ENCODE measurements around the gene VPS26C. TPM values are rescaled to one million over a fixed set of nuclear protein-coding genes. Genes with fewer than 3 reads are reported as not detected.
"Not testable (repeated sequence)": the region's sequence is repeated elsewhere in the genome, so short reads cannot be mapped to it uniquely, and the experiment has no call there.

VPS26C gene
- total RNA-seq, 2 donors from 2014 or later = 48.1 to 60.7 TPM

DNA sequence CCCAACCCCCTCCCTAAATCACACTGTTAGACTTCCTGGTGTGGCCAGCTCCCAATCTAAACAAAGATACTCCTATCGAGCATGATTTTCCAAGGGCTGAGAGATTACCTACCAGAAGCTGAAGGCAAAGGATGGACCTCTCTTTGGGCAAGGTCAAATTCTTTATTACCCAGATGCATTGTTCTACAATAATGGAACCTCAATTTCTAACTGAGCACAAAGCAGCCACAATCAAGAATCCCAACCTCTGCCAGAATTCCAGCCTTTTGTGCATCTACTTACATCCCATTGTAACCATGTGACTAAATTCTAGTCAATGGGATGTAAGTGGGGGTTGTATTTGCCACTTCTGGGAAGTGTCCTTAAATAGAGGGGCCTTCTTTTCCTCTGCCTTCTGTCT lies 24.9 kb upstream of the VPS26C start:
- no peaks in the 10 kb centered on the region for H3K36me3 ChIP-seq
- no peak overlapping the region for H3K9ac ChIP-seq (ENCODE audit: low read depth in 2 of 2, low read length in 2 of 2)
- intact Hi-C loops (cut with DNase I) = no loop called here
- H3K4me3 ChIP-seq = no peak overlapping the region
- no peaks in the 10 kb centered on the region for H3K4me1 ChIP-seq
- no peaks in the 10 kb centered on the region for H3K9me3 ChIP-seq
- TF ChIP-seq, protein P1, sequence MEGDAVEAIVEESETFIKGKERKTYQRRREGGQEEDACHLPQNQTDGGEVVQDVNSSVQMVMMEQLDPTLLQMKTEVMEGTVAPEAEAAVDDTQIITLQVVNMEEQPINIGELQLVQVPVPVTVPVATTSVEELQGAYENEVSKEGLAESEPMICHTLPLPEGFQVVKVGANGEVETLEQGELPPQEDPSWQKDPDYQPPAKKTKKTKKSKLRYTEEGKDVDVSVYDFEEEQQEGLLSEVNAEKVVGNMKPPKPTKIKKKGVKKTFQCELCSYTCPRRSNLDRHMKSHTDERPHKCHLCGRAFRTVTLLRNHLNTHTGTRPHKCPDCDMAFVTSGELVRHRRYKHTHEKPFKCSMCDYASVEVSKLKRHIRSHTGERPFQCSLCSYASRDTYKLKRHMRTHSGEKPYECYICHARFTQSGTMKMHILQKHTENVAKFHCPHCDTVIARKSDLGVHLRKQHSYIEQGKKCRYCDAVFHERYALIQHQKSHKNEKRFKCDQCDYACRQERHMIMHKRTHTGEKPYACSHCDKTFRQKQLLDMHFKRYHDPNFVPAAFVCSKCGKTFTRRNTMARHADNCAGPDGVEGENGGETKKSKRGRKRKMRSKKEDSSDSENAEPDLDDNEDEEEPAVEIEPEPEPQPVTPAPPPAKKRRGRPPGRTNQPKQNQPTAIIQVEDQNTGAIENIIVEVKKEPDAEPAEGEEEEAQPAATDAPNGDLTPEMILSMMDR (IDR thresholded peaks at IDR 0.05) = no peak
- no peak for DNase-seq
- no peak overlapping the region for H3K27ac ChIP-seq
- H3K27me3 ChIP-seq = no peaks in the 10 kb centered on the region

DNA sequence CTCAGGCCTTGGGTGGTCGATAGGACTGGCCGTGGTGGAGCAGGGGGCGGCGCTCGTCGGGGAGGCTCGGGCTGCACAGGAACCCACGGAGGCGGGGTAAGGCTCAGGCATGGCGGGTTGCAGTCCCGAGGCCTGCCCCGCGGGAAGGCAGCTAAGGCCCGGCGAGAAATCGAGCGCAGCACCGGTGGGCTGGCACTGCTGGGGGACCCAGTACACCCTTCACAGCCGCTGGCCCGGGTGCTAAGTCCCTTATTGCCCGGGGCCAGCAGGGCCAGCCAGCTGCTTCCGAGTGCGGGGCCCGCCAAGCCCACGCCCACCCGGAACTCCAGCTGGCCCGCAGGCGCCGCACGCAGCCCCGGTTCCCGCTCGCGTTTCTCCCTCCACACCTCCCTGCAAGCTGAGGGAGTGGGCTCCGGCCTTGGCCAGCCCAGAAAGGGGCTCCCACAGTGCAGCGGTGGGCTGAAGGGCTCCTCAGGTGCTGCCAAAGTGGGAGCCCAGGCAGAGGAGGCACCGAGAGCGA lies 16.1 kb upstream of the VPS26C start:
- H3K4me1 ChIP-seq; H3K36me3 ChIP-seq; H3K9ac ChIP-seq (ENCODE audit: low read depth in 2 of 2, low read length in 2 of 2); H3K9me3 ChIP-seq; H3K27ac ChIP-seq; H3K4me3 ChIP-seq; H3K27me3 ChIP-seq; intact Hi-C loops (cut with DNase I); DNase-seq: not testable (repeated sequence)

DNA sequence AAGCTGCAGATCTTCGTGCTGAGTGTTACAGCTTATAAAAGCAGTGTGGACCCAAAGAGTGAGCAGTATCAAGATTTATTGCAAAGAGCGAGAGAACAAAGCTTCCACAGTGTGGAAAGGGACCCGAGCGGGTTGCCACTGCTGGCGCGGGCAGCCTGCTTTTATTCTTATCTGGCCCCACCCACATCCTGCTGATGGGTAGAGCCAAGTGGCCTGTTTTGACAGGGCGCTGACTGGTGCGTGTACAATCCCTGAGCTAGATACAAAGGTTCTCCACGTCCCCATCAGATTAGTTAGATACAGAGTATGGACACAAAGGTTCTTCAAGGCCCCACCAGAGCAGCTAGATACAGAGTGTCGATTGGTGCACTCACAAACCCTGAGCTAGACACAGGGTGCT lies 15.5 kb upstream of the VPS26C start:
- intact Hi-C loops (cut with DNase I); H3K9me3 ChIP-seq; H3K4me1 ChIP-seq; H3K4me3 ChIP-seq; DNase-seq; H3K36me3 ChIP-seq; H3K27me3 ChIP-seq; H3K9ac ChIP-seq (ENCODE audit: low read depth in 2 of 2, low read length in 2 of 2); H3K27ac ChIP-seq: not testable (repeated sequence)

DNA sequence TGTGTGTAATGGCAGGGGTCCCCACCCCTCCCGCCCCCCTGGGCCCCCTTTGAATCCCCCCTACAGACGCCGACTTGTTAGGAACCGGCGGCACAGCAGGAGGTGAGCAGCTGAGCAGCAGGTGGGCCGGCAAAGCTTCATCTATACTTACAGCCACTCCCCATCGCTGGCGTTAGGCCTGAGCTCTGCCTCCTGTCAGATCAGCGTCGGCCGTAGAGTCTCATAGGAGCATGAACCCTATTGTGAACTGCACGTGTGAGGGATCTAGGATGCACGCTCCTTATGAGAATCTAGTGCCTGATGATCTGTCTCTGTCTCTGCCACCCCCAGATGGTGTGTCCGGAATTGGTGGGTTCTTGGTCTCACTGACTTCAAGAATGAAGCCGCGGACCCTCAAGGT lies 14.9 kb upstream of the VPS26C start:
- intact Hi-C loops (cut with DNase I) = no loop called here
- Histone ChIP-seq H3K9ac (ENCODE audit: low read depth in 2 of 2, low read length in 2 of 2) (no peak overlapping the region), H3K9me3 (no peaks in the 10 kb centered on the region), H3K27ac (no peak overlapping the region), H3K4me1 (no peaks in the 10 kb centered on the region), H3K4me3 (no peak overlapping the region), H3K36me3 (no peaks in the 10 kb centered on the region), H3K27me3 (no peaks in the 10 kb centered on the region)
- TF ChIP-seq, protein P1 (IDR thresholded peaks at IDR 0.05) = no peak
- no peak for DNase-seq

DNA sequence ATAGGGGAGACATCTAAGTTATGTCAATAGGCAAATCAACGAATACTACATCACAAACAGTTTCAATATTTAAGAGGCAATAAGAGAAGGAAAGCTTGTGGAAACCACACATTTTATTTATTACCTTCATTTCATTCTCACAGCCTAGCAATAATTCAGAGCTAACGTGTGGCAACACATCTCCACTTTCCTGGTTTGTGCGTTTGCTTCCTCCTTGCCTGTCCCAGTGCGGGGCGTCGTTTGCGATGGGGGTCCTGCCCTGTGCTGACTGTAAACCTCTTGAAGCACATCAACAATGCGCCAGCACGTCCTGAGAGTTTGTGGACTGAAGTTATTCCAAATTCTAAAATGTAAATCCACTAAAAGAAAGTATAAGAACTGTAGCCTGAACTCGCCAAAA lies 14.4 kb upstream of the VPS26C start:
- TF ChIP-seq, protein P1 (IDR thresholded peaks at IDR 0.05) = no peak
- Histone ChIP-seq H3K27ac (no peak overlapping the region), H3K4me3 (no peak overlapping the region), H3K4me1 (no peaks in the 10 kb centered on the region), H3K9me3 (no peaks in the 10 kb centered on the region), H3K9ac (ENCODE audit: low read depth in 2 of 2, low read length in 2 of 2) (no peak overlapping the region), H3K27me3 (no peaks in the 10 kb centered on the region), H3K36me3 (no peaks in the 10 kb centered on the region)
- intact Hi-C loops (cut with DNase I) = no loop called here
- no peak for DNase-seq

DNA sequence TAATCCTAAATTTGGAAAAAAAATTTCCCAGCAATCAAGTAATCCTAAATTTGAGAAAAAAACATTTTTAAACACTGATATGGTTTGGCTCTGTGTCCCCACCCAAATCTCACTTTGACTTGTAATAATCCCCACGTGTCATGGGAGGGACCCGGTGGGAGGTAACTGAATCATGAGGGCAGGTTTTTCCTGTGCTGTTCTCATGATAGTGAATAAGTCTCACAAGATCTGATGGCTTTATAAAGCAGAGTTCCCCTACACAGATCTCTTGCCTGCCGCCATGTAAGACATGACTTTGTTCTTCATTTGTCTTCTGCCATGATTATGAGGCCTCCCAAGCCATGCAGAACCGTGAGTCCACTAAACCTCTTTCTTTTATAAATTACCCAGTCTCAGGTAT lies 12.1 kb upstream of the VPS26C start:
- H3K4me1 ChIP-seq; intact Hi-C loops (cut with DNase I); DNase-seq; H3K27me3 ChIP-seq; H3K9ac ChIP-seq (ENCODE audit: low read depth in 2 of 2, low read length in 2 of 2); H3K27ac ChIP-seq; H3K9me3 ChIP-seq; H3K36me3 ChIP-seq; H3K4me3 ChIP-seq: not testable (repeated sequence)

DNA sequence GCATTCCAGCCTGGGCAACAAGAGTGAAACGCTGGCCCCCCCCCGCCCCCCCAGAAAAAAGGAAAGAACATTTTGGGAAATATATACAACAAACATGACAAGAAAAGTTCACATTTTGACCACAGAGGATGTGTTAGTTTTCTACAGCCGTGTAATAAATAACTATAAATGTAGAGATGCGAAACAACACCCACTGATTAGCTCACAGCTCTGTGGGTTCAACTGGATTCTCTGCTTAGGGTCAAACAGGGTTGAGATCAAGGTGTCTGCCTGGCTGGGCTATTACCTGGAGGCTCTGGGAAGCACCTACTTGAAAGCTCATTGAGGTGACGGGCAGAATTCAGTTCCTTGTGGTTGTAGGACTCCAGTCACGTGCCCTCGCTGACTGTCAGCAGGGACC lies 11.1 kb upstream of the VPS26C start:
- H3K9me3 ChIP-seq = no peaks in the 10 kb centered on the region
- DNase-seq = no peak
- H3K27me3 ChIP-seq = no peaks in the 10 kb centered on the region
- no peak overlapping the region for H3K9ac ChIP-seq (ENCODE audit: low read depth in 2 of 2, low read length in 2 of 2)
- H3K4me3 ChIP-seq = no peak overlapping the region
- no peaks in the 10 kb centered on the region for H3K4me1 ChIP-seq
- no peaks in the 10 kb centered on the region for H3K36me3 ChIP-seq
- TF ChIP-seq, protein P1 (IDR thresholded peaks at IDR 0.05) = no peak
- H3K27ac ChIP-seq = no peak overlapping the region
- intact Hi-C loops (cut with DNase I) = no loop called here

All from colonic mucosa (tissue), 4 donors.